Spleen (tissue), 11 donors: ENCODE measurements around the gene PRKG1. TPM values are rescaled to one million over a fixed set of nuclear protein-coding genes. Genes with fewer than 3 reads are reported as not detected.

ENCODE experiments used
- DNase-seq: peaks from one replicate; pipeline ENCODE4 v3.0.0-alpha.2; 2020
- H3K27ac ChIP-seq, 8 donors: fragments of 200-600 bp; sonication (generic) in 7 of 8; 1 replicate in 4 of 8; 2 replicates in 4 of 8; pipeline versions ENCODE4 v1.5.0 to v1.8.0; 2016 to 2021; ENCODE audit warnings: inconsistent platforms in 4 of 8, mild to moderate bottlenecking in 4 of 8, moderate library complexity in 1 of 8
- H3K27me3 ChIP-seq, 7 donors: fragments of 200-600 bp; sonication (generic) in 6 of 7; replicated peaks in 1 of 7; 1 replicate in 4 of 7; 2 replicates in 3 of 7; pipeline versions ENCODE4 v1.5.0 to v1.8.0; 2016 to 2021; ENCODE audit warnings: inconsistent platforms in 3 of 7, mild to moderate bottlenecking in 1 of 7
- H3K36me3 ChIP-seq, 6 donors: fragments of 200-600 bp; sonication (generic) in 5 of 6; 1 replicate in 4 of 6; 2 replicates in 2 of 6; pipeline versions ENCODE4 v1.5.0 to v1.8.0; 2016 to 2021; ENCODE audit warnings: inconsistent platforms in 2 of 6
- H3K4me1 ChIP-seq, 6 donors: fragments of 200-600 bp; sonication (generic) in 5 of 6; 1 replicate in 3 of 6; 2 replicates in 3 of 6; pipeline versions ENCODE4 v1.5.0 to v1.8.0; 2016 to 2021; ENCODE audit warnings: inconsistent platforms in 3 of 6
- H3K4me3 ChIP-seq, 8 donors: fragments of 200-600 bp; sonication (generic) in 7 of 8; 1 replicate in 4 of 8; 2 replicates in 4 of 8; pipeline versions ENCODE4 v1.5.0 to v1.8.0; 2016 to 2021; ENCODE audit warnings: inconsistent platforms in 4 of 8, mild to moderate bottlenecking in 4 of 8, moderate library complexity in 2 of 8
- H3K9me3 ChIP-seq, 8 donors: fragments of 200-600 bp; sonication (generic) in 7 of 8; 1 replicate in 4 of 8; 2 replicates in 4 of 8; pipeline versions ENCODE4 v1.5.0 to v1.8.0; 2016 to 2021; ENCODE audit warnings: inconsistent platforms in 4 of 8
- CTCF ChIP-seq, 11 experiments: fragments of 200-600 bp in 7 of 11; fragments of 450-650 bp in 4 of 11; sonication (generic) in 4 of 11; IDR thresholded peaks in 8 of 11; conservative IDR thresholded peaks in 3 of 11; 1 replicate in 7 of 11; 2 replicates in 4 of 11; pipeline versions ENCODE4 v1.4.0 to v1.8.0; 2016 to 2021; ENCODE audit warnings: antibody characterized with exemption in 11 of 11, inconsistent platforms in 4 of 11, mild to moderate bottlenecking in 1 of 11
- POLR2A ChIP-seq, 3 donors: fragments of 450-650 bp; IDR thresholded peaks; one replicate each; pipeline ENCODE4 v1.5.1; 2017; ENCODE audit warnings: antibody characterized with exemption in 3 of 3, mild to moderate bottlenecking in 1 of 3
- POLR2AphosphoS5 ChIP-seq, 3 donors: sonication (generic); formaldehyde crosslinking; IDR thresholded peaks; one replicate each; pipeline ENCODE4 v1.5.1; 2017; ENCODE audit warnings: antibody characterized with exemption in 3 of 3
- WGBS, 5 donors: extraction: QIAGEN DNeasy Blood & Tissue Kit in 3 of 5; methylation state at CpG; one replicate each; pipeline versions ENCODE4 v1.1.5 to v1.1.7; 2013 to 2018; 5-methylcytosine and 5-hydroxymethylcytosine counted together
- intact Hi-C: fragments of 100-400 bp; cut with DNase I; formaldehyde crosslinking; loops from one replicate; pipeline ENCODE4 v1.15.0; 2023; ENCODE audit warnings: low total_unique reads
- polyA plus RNA-seq, 3 donors: library from polyadenylated mRNA; stranded (reverse); fragments of 200-250 nt; gene quantifications; one replicate each; pipeline ENCODE4 v1.2.1, GENCODE V29; 2013
- total RNA-seq, 7 donors: library from RNA; depleted of rRNA in 3 of 7; stranded (reverse); fragments of >200 nt in 3 of 7; fragmentation: NEBNext Ultra II Directional in 4 of 7; extraction: Animal tissue kit (Norgen Biotek cat#: 25700) in 4 of 7; gene quantifications; one replicate each; pipeline versions ENCODE4 v1.1.0 to v1.2.1, GENCODE V29; 2016 to 2021
- donor health status: healthy with polysubstance abuse.
- donor health status: DM: no; HTN: no; CAD: no; lungs with moderate emphysema.
- donor health status: DM: no; HTN: no; CAD: no.
- donor health status: Bipolar disorder and iron deficiency.
- donor health status: healthy.
- donor health status: DM: no; HTN: no; CAD: no.
- donor health status: DM: yes; HTN: yes; CAD: no.

PRKG1 gene
- total and polyA plus RNA-seq, 10 donors, result 0.65 to 10.5 (median 7.2) TPM

- whole genome bisulfite sequencing, 5 donors, result 1 to 18% (median 5%) methylated on average over 2 of the region's 2 CpGs
- DNase-seq, result no peak
- TF ChIP-seq CTCF (IDR thresholded peaks at IDR 0.05 in 8 of 11, conservative IDR thresholded peaks at IDR 0.05 in 3 of 11) (no peak), POLR2A (IDR thresholded peaks at IDR 0.05) (no peak), POLR2AphosphoS5 (IDR thresholded peaks at IDR 0.05) (no peak)
- H3K27ac ChIP-seq, result no peak overlapping the region
- peaks cover 0 to 13% (median 0%) of the 10 kb centered on the region in 6 donors for H3K4me1 ChIP-seq
- intact Hi-C loops, result no loop called here
- H3K36me3 ChIP-seq, result no peaks in the 10 kb centered on the region
- H3K27me3 ChIP-seq, result peaks cover 0 to 24% (median 0%) of the 10 kb centered on the region in 7 donors
- no peak overlapping the region for H3K4me3 ChIP-seq
- H3K9me3 ChIP-seq, result no peaks in the 10 kb centered on the region
These were observed 454.2 kb downstream of the PRKG1 start for GRCh38 chr10:51528527-51528926.

- Histone ChIP-seq H3K36me3 (no peaks in the 10 kb centered on the region), H3K4me3 (no peak overlapping the region), H3K27me3 (peaks cover 0 to 21% (median 0%) of the 10 kb centered on the region in 7 donors), H3K4me1 (peaks cover 0 to 13% (median 0%) of the 10 kb centered on the region in 6 donors), H3K9me3 (no peaks in the 10 kb centered on the region), H3K27ac (no peak overlapping the region)
- intact Hi-C loops, result no loop called here
- TF ChIP-seq CTCF (IDR thresholded peaks at IDR 0.05 in 8 of 11, conservative IDR thresholded peaks at IDR 0.05 in 3 of 11) (no peak), POLR2A (IDR thresholded peaks at IDR 0.05) (no peak), POLR2AphosphoS5 (IDR thresholded peaks at IDR 0.05) (no peak)
- WGBS, 5 donors, result 58 to 81% (median 76%) methylated on average over 4 of the region's 4 CpGs
- no peak for DNase-seq
These were observed 456.3 kb downstream of the PRKG1 start for GRCh38 chr10:51530541-51530940.

GRCh38 chr10:51532044-51532443 lies 457.8 kb downstream of the PRKG1 start:
- Histone ChIP-seq H3K4me1 (peaks cover 0 to 13% (median 0%) of the 10 kb centered on the region in 6 donors), H3K4me3 (no peak overlapping the region), H3K9me3 (no peaks in the 10 kb centered on the region), H3K27ac (no peak overlapping the region), H3K36me3 (no peaks in the 10 kb centered on the region), H3K27me3 (peaks cover 0 to 7% (median 0%) of the 10 kb centered on the region in 7 donors)
- intact Hi-C loops, result no loop called here
- TF ChIP-seq CTCF (IDR thresholded peaks at IDR 0.05 in 8 of 11, conservative IDR thresholded peaks at IDR 0.05 in 3 of 11) (no peak), POLR2AphosphoS5 (IDR thresholded peaks at IDR 0.05) (no peak), POLR2A (IDR thresholded peaks at IDR 0.05) (no peak)
- DNase-seq, result no peak
- 79 to 91% (median 85%) methylated on average over 4 of the region's 4 CpGs for WGBS, 5 donors

GRCh38 chr10:51542853-51543252 lies 468.6 kb downstream of the PRKG1 start:
- DNase-seq, result no peak
- no peak for TF ChIP-seq POLR2A (IDR thresholded peaks at IDR 0.05)
- TF ChIP-seq POLR2AphosphoS5 (IDR thresholded peaks at IDR 0.05), result no peak
- TF ChIP-seq CTCF (IDR thresholded peaks at IDR 0.05 in 8 of 11, conservative IDR thresholded peaks at IDR 0.05 in 3 of 11), result no peak
- no peaks in the 10 kb centered on the region for H3K36me3 ChIP-seq
- no peaks in the 10 kb centered on the region for H3K4me1 ChIP-seq
- whole genome bisulfite sequencing, 5 donors, result 68 to 84% (median 77%) methylated on average over 5 of the region's 5 CpGs
- no peaks in the 10 kb centered on the region for H3K27me3 ChIP-seq
- H3K9me3 ChIP-seq, result no peaks in the 10 kb centered on the region
- H3K4me3 ChIP-seq, result no peak overlapping the region
- H3K27ac ChIP-seq, result no peak overlapping the region
- intact Hi-C loops, result no loop called here
